ENCODE results near the gene RANBP1. TPM values are rescaled to one million over a fixed set of nuclear protein-coding genes. Genes with fewer than 3 reads are reported as not detected.
A peak's percentile ranks its signal among the peaks of the same experiment; 100 is the strongest.

RANBP1 gene
- total and polyA plus RNA-seq, 9 of the 15 experiments (the other 6 are each of a cell fraction or from before 2014, with no cell fraction given): 162 to 2,891 (median 1,289) TPM

- TF ChIP-seq RERE (CRISPR knock-in tag; IDR thresholded peaks at IDR 0.05; ENCODE audit: borderline replicate concordance) (no peak), ZNF184 (CRISPR knock-in tag; IDR thresholded peaks at IDR 0.05) (no peak), U2AF2 (optimal IDR thresholded peaks at IDR 0.05; ENCODE audit: low read depth, low read length) (no peak), TRIM24 (IDR thresholded peaks at IDR 0.05) (no peak), ZNF639 (CRISPR knock-in tag; conservative IDR thresholded peaks at IDR 0.05 in 1 of 2, IDR thresholded peaks at IDR 0.05 in 1 of 2) (no peak), SIN3B (IDR thresholded peaks at IDR 0.05; ENCODE audit: low read depth) (no peak), DIDO1 (tag; IDR thresholded peaks at IDR 0.05; ENCODE audit: low read depth) (no peak), MCM7 (IDR thresholded peaks at IDR 0.05) (no peak), ZNF583 (CRISPR knock-in tag; IDR thresholded peaks at IDR 0.05) (no peak), ETV6 (IDR thresholded peaks at IDR 0.05; ENCODE audit: borderline replicate concordance in 1 of 2, low read depth in 2 of 2, low read length in 1 of 2) (no peak), ETV6 (CRISPR knock-in tag; IDR thresholded peaks at IDR 0.05; ENCODE audit: borderline replicate concordance) (no peak), MYBL2 (IDR thresholded peaks at IDR 0.05; ENCODE audit: low read depth) (no peak), MYBL2 (CRISPR knock-in tag; IDR thresholded peaks at IDR 0.05; ENCODE audit: borderline replicate concordance) (no peak), ILK (tag; IDR thresholded peaks at IDR 0.05; ENCODE audit: borderline replicate concordance, low read depth) (no peak), ZNF133 (CRISPR knock-in tag; IDR thresholded peaks at IDR 0.05) (no peak), KDM2B (CRISPR knock-in tag; IDR thresholded peaks at IDR 0.05) (0 out of 2 replicates have a peak, but pooled peaks have one; percentile 75), NR0B1 (IDR thresholded peaks at IDR 0.05; ENCODE audit: partially characterized antibody) (no peak), CBX8 (IDR thresholded peaks at IDR 0.05; ENCODE audit: borderline replicate concordance, extremely low read depth, low read depth, low read length, poor library complexity, severe bottlenecking) (no peak), CTBP1 (IDR thresholded peaks at IDR 0.05; ENCODE audit: borderline replicate concordance) (no peak), DDX20 (tag; IDR thresholded peaks at IDR 0.05; ENCODE audit: low read depth) (no peak), SREBF2 (CRISPR knock-in tag; IDR thresholded peaks at IDR 0.05) (no peak)
These were observed 44.4 kb upstream of the RANBP1 start (continued) for GRCh38 chr22:20071524-20071972.

Measured in K562 (cell line).